H1 (cell line): ENCODE results near the gene CCDC80. TPM values are rescaled to one million over a fixed set of nuclear protein-coding genes. Genes with fewer than 3 reads are reported as not detected.

Experiments
- CTCF ChIA-PET: fragments of 300-600 bp; sonication (Branson Sonifier 250); formaldehyde crosslinking; loops from one replicate; lab custom pipeline; 2021; ENCODE audit not compliant: partially characterized antibody; lab: Charles Lee
- POLR2A ChIA-PET: fragments of 300-600 bp; sonication (Branson Sonifier 250); formaldehyde crosslinking; loops from one replicate; lab custom pipeline; 2021; ENCODE audit warnings: inconsistent platforms; ENCODE audit not compliant: partially characterized antibody; lab: Charles Lee
- DNase-seq, 2 experiments: peaks; one replicate each; pipeline versions ENCODE4 v3.0.0 to v3.0.0-alpha.2; 2010 to 2022; ENCODE audit warnings: low spot score in 2 of 2, low read depth in 1 of 2, mixed read lengths in 1 of 2
- FAIRE-seq: peaks from 2 replicates; lab custom pipeline; 2011; peaks lifted over from hg19 to GRCh38; lab: Jason Lieb, UNC
- H2AFZ ChIP-seq: 2 replicates; pipeline ENCODE4 v1.8.1; 2012; ENCODE audit warnings: low read length, inconsistent platforms
- H2AK5ac ChIP-seq: 2 replicates; pipeline ENCODE4 v1.6.1; 2013; ENCODE audit warnings: low read depth, low read length
- H2BK120ac ChIP-seq: replicated peaks from 2 replicates; pipeline ENCODE3; 2013; ENCODE audit warnings: low read depth, low read length, inconsistent platforms
- H2BK12ac ChIP-seq: 2 replicates; pipeline ENCODE4 v1.6.1; 2013; ENCODE audit warnings: low read depth, low read length
- H2BK15ac ChIP-seq: 2 replicates; pipeline ENCODE4 v1.6.1; 2013; ENCODE audit warnings: low read length
- H2BK20ac ChIP-seq: 2 replicates; pipeline ENCODE4 v1.6.1; 2013; ENCODE audit warnings: low read length
- H2BK5ac ChIP-seq: 2 replicates; pipeline ENCODE4 v1.6.1; 2013; ENCODE audit warnings: low read depth, low read length
- H3K14ac ChIP-seq: 2 replicates; pipeline ENCODE4 v1.6.1; 2013; ENCODE audit warnings: inconsistent platforms; ENCODE audit not compliant: insufficient read length
- H3K18ac ChIP-seq: 2 replicates; pipeline ENCODE4 v1.6.1; 2013; ENCODE audit warnings: low read length; ENCODE audit errors: extremely low read depth
- H3K23ac ChIP-seq: 2 replicates; pipeline ENCODE4 v1.6.1; 2013; ENCODE audit warnings: inconsistent platforms; ENCODE audit not compliant: insufficient read length
- H3K23me2 ChIP-seq: 2 replicates; pipeline ENCODE4 v1.6.1; 2013; ENCODE audit warnings: low read depth, low read length
- H3K27ac ChIP-seq: 2 replicates; pipeline ENCODE4 v1.6.1; 2011; ENCODE audit warnings: low read depth, low read length, inconsistent platforms
- H3K27me3 ChIP-seq, 4 experiments: replicated peaks in 1 of 4; 1 replicate in 1 of 4; 2 replicates in 3 of 4; pipeline versions ENCODE4 v1.6.1 to v1.8.1; 2011 to 2013; ENCODE audit warnings: low read length in 3 of 4, mild to moderate bottlenecking in 3 of 4, inconsistent platforms in 2 of 4, mixed read lengths in 2 of 4, moderate library complexity in 1 of 4; ENCODE audit not compliant: control insufficient read depth in 3 of 4, insufficient read depth in 3 of 4; ENCODE audit errors: extremely low read depth in 1 of 4
- H3K36me3 ChIP-seq, 4 experiments: 2 replicates each; pipeline versions ENCODE4 v1.6.1 to v1.8.1; 2011 to 2013; ENCODE audit warnings: mild to moderate bottlenecking in 4 of 4, low read length in 3 of 4, moderate library complexity in 2 of 4, control low read depth in 1 of 4, inconsistent platforms in 1 of 4; ENCODE audit not compliant: insufficient read depth in 4 of 4, control insufficient read depth in 2 of 4
- H3K4ac ChIP-seq: replicated peaks from 2 replicates; pipeline ENCODE3; 2013; ENCODE audit warnings: low read length, low read depth, mixed read lengths, inconsistent platforms; ENCODE audit not compliant: insufficient read length
- H3K4me1 ChIP-seq, 4 experiments: replicated peaks in 1 of 4; 1 replicate in 1 of 4; 2 replicates in 3 of 4; pipeline versions ENCODE4 v1.6.1 to v1.8.1; 2011 to 2013; ENCODE audit warnings: low read length in 3 of 4, inconsistent platforms in 2 of 4, mixed read lengths in 1 of 4; ENCODE audit not compliant: insufficient read depth in 4 of 4, control insufficient read depth in 3 of 4
- H3K4me2 ChIP-seq, 2 experiments: 2 replicates each; pipeline versions ENCODE4 v1.6.1 to v1.8.1; 2011 to 2013; ENCODE audit warnings: low read depth in 2 of 2, low read length in 2 of 2, control low read depth in 1 of 2, inconsistent platforms in 1 of 2, mild to moderate bottlenecking in 1 of 2; ENCODE audit not compliant: insufficient read depth in 1 of 2
- H3K4me3 ChIP-seq, 4 experiments: fragments of 200-600, 300-600 bp in 1 of 4; sonication (generic), shearing (Covaris generic), sonication (Bioruptor Twin) in 1 of 4; 2 replicates each; pipeline versions ENCODE4 v1.5.1 to v1.8.1; 2011 to 2016; ENCODE audit warnings: low read length in 4 of 4, low read depth in 3 of 4, control low read depth in 2 of 4, inconsistent platforms in 2 of 4, mild to moderate bottlenecking in 2 of 4, mixed read lengths in 1 of 4, moderate library complexity in 1 of 4; ENCODE audit not compliant: insufficient read depth in 2 of 4; ENCODE audit errors: extremely low read depth in 1 of 4
- H3K56ac ChIP-seq: replicated peaks from 2 replicates; pipeline ENCODE3; 2013; ENCODE audit warnings: low read depth, mild to moderate bottlenecking, mixed read lengths, low read length, inconsistent platforms; ENCODE audit not compliant: insufficient read length
- H3K79me1 ChIP-seq: 2 replicates; pipeline ENCODE4 v1.6.1; 2013; ENCODE audit warnings: low read depth, low read length, control low read depth
- H3K79me2 ChIP-seq, 2 experiments: 2 replicates each; pipeline versions ENCODE4 v1.6.1 to v1.8.1; 2012 to 2013; ENCODE audit warnings: low read length in 2 of 2, mild to moderate bottlenecking in 2 of 2, inconsistent platforms in 1 of 2; ENCODE audit not compliant: insufficient read depth in 2 of 2, control insufficient read depth in 1 of 2
- H3K9ac ChIP-seq, 4 experiments: replicated peaks in 1 of 4; 1 replicate in 1 of 4; 2 replicates in 3 of 4; pipeline versions ENCODE4 v1.6.1 to v1.8.1; 2011 to 2013; ENCODE audit warnings: low read depth in 3 of 4, low read length in 3 of 4, control low read depth in 2 of 4, mild to moderate bottlenecking in 2 of 4, moderate library complexity in 2 of 4, inconsistent platforms in 1 of 4; ENCODE audit errors: extremely low read depth in 1 of 4
- H3K9me3 ChIP-seq, 2 experiments: 2 replicates each; pipeline versions ENCODE4 v1.6.1 to v1.8.1; 2012 to 2013; ENCODE audit warnings: mild to moderate bottlenecking in 2 of 2, moderate library complexity in 2 of 2, control low read depth in 1 of 2, inconsistent platforms in 1 of 2, low read depth in 1 of 2, low read length in 1 of 2, mixed read lengths in 1 of 2; ENCODE audit not compliant: insufficient read depth in 2 of 2
- H4K20me1 ChIP-seq, 2 experiments: replicated peaks in 1 of 2; 2 replicates each; pipeline versions ENCODE3 to v1.8.1; 2011 to 2013; ENCODE audit warnings: inconsistent platforms in 2 of 2, low read length in 2 of 2, mild to moderate bottlenecking in 1 of 2; ENCODE audit not compliant: insufficient read depth in 2 of 2, control insufficient read depth in 1 of 2
- H4K5ac ChIP-seq: 2 replicates; pipeline ENCODE4 v1.6.1; 2013; ENCODE audit warnings: low read length, low read depth, mixed read lengths, inconsistent platforms; ENCODE audit not compliant: insufficient read length
- H4K8ac ChIP-seq: 2 replicates; pipeline ENCODE4 v1.8.0; 2013; ENCODE audit warnings: mild to moderate bottlenecking, moderate library complexity, low read length, inconsistent platforms; ENCODE audit not compliant: insufficient read depth; ENCODE audit errors: extremely low read depth
- H4K91ac ChIP-seq: replicated peaks from 2 replicates; pipeline ENCODE3; 2013; ENCODE audit warnings: low read length, mixed read lengths, inconsistent platforms; ENCODE audit not compliant: insufficient read length
- BCL11A ChIP-seq, 2 experiments: IDR thresholded peaks; one replicate each; pipeline ENCODE4 v1.6.1; 2011; ENCODE audit warnings: low read depth in 2 of 2, low read length in 2 of 2, mild to moderate bottlenecking in 2 of 2
- WGBS, 2 experiments: shearing (Covaris generic) in 1 of 2; methylation state at CpG; one replicate each; pipeline versions ENCODE4 v1.1.6 to v1.1.7; 2013 to 2015; ENCODE audit warnings: low lambda C conversion rate in 2 of 2, mixed read lengths in 2 of 2, inconsistent platforms in 1 of 2, low coverage in 1 of 2, missing lambda C conversion rate in 1 of 2; ENCODE audit not compliant: insufficient replicate concordance in 2 of 2, insufficient coverage in 1 of 2, insufficient read length in 1 of 2; ENCODE audit errors: extremely low coverage in 1 of 2, missing lambda C conversion rate in 1 of 2; 5-methylcytosine and 5-hydroxymethylcytosine counted together
- polyA plus RNA-seq, 7 experiments: library from polyadenylated mRNA; depleted of rRNA in 3 of 7; stranded (reverse) in 5 of 7; unstranded in 2 of 7; fragments of >200 nt in 5 of 7; fragments of 200-250 nt in 2 of 7; gene quantifications; 1 replicate in 5 of 7; 2 replicates in 1 of 7; 4 replicates in 1 of 7; pipeline versions ENCODE4 v1.2.1 to v1.2.3, GENCODE V29; 2011 to 2013; ENCODE audit warnings: missing spikeins in 2 of 7, mixed read lengths in 2 of 7
- total RNA-seq: library from RNA; stranded (reverse); fragmentation: NEBNext Ultra II Directional; extraction: Animal tissue kit (Norgen Biotek cat#: 25700); gene quantifications from 2 replicates; pipeline ENCODE4 v1.2.1, GENCODE V29; 2021

The CCDC80 gene
- total and polyA plus RNA-seq, 2 of the 8 experiments (the other 6 are each of a cell fraction or from before 2014, with no cell fraction given), result 1.1 to 12.9 TPM

DNA sequence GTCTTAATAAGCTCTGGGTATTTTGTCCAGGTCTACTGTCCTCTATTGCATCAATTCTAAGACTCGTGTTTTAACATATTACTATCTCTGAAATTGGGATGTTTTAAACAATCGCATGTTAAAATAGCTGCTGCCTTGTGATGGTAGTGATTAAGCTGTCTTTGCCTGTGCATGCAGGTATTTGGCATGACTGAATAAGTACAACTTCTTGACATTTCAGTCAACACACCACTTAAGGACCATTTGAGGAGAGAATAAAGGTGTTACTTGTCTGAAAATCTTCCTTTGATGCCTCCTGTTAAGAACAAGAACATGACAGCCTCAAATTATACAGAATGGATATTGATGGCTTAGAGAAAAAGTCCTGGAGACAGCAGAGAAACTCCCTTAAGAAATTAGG lies 46.1 kb downstream of the CCDC80 start:
- no peaks in the 10 kb centered on the region for H3K79me1 ChIP-seq
- H3K56ac ChIP-seq, result no peak overlapping the region
- H3K9me3 ChIP-seq, result no peaks in the 10 kb centered on the region
- H3K36me3 ChIP-seq, result peaks cover 0 to 2% (median 0%) of the 10 kb centered on the region in 4 experiments; a peak in 2 of 8 replicates
- H3K4me2 ChIP-seq, result no peak overlapping the region
- H2BK12ac ChIP-seq, result no peak overlapping the region
- no peak overlapping the region for H2AFZ ChIP-seq
- no peak overlapping the region for H4K5ac ChIP-seq
- H4K91ac ChIP-seq, result no peak overlapping the region
- no peaks in the 10 kb centered on the region for H4K20me1 ChIP-seq
- no peak overlapping the region for H2BK15ac ChIP-seq
- H3K27ac ChIP-seq, result no peak overlapping the region
- no peak overlapping the region for H2BK5ac ChIP-seq
- no peak overlapping the region for H3K23ac ChIP-seq
- FAIRE-seq (no peak), DNase-seq (no peak)
- no peaks in the 10 kb centered on the region for H3K79me2 ChIP-seq
- no peak overlapping the region for H2AK5ac ChIP-seq
- peaks cover 0 to 1% (median 0%) of the 10 kb centered on the region in 4 experiments; a peak in 1 of 7 replicates for H3K27me3 ChIP-seq
- H3K14ac ChIP-seq, result no peak overlapping the region
- H2BK20ac ChIP-seq, result no peak overlapping the region
- no peak overlapping the region for H2BK120ac ChIP-seq
- no peak for TF ChIP-seq BCL11A (IDR thresholded peaks at IDR 0.05; ENCODE audit: low read depth in 2 of 2, low read length in 2 of 2)
- TF ChIP-seq, all 59 proteins: peak for 0
- CTCF ChIA-PET, result interaction anchor here (0.7 to 1.7 kb wide), 3 partner anchors 13 to 48 kb away, joined by 3 to 6 read pairs (median 3); no protein-coding TSS in a partner anchor
- H3K4me1 ChIP-seq, result 0 out of 7 replicates have a peak, but pooled peaks cover 0 to 2% (median 0%) of the 10 kb centered on the region in 4 experiments
- WGBS, 2 experiments, result 60% methylated on average over 2 of the region's 2 CpGs; no CpG with 5 or more reads in 1 of the 2 experiments
- H4K8ac ChIP-seq, result no peak overlapping the region
- no peak overlapping the region for H3K4ac ChIP-seq
- H3K4me3 ChIP-seq, result no peak overlapping the region
- H3K18ac ChIP-seq, result no peak overlapping the region
- POLR2A ChIA-PET, result interaction anchor here (2.0 kb wide), 1 partner anchor 17 kb away, joined by 8 read pairs; no protein-coding TSS in a partner anchor
- no peak overlapping the region for H3K9ac ChIP-seq
- H3K23me2 ChIP-seq, result no peaks in the 10 kb centered on the region; the same call in 1 of the 2 replicates
